GM20000 (cell line): ENCODE results near the gene CA14.
A peak's percentile ranks its signal among the peaks of the same experiment; 100 is the strongest.

Experiments
- DNase-seq: peaks from one replicate; pipeline ENCODE4 v3.0.0; 2012; ENCODE audit warnings: low spot score
- CTCF ChIP-seq: IDR thresholded peaks from 2 replicates; pipeline ENCODE4 v1.5.1; 2012; ENCODE audit warnings: mild to moderate bottlenecking, control low read depth; ENCODE audit errors: extremely low read depth, missing control alignments

Gene CA14

GRCh38 chr1:150271291-150271959, 13.9 kb downstream of the CA14 start:
- no peak for TF ChIP-seq CTCF
- no peak for DNase-seq

GRCh38 chr1:150273311-150273710, 15.7 kb downstream of the CA14 start:
- TF ChIP-seq CTCF = no peak
- DNase-seq = no peak

GRCh38 chr1:150280138-150280707, 22.6 kb downstream of the CA14 start:
- DNase-seq = no peak

GRCh38 chr1:150281221-150281757, 23.7 kb downstream of the CA14 start:
- DNase-seq = peak; percentile 50
- TF ChIP-seq CTCF = peak; percentile 27

More at GRCh38 chr1:150280138-150280707, 22.6 kb downstream of the CA14 start:
- no peak for TF ChIP-seq CTCF

- peak; percentile 72 for DNase-seq
- no peak for TF ChIP-seq CTCF
These were observed 24.4 kb downstream of the CA14 start, which contains the start of gene CIART for GRCh38 chr1:150281758-150282557. Gene CIART, plus strand, starts transcription at chr1:150282554. Its CDS starts 714 bp downstream, at chr1:150283268.

GRCh38 chr1:150282558-150282958, 25.0 kb downstream of the CA14 start:
- DNase-seq = no peak
- TF ChIP-seq CTCF = no peak

GRCh38 chr1:150283260-150283659, 25.7 kb downstream of the CA14 start:
- TF ChIP-seq CTCF = no peak
- no peak for DNase-seq
